Nephron progenitor cell (in vitro differentiated cells): ENCODE results near the gene MOCOS.

Experiments used
- DNase-seq: peaks from one replicate; pipeline ENCODE4 v3.0.0; 2021
- H3K27ac Mint-ChIP-seq: 2 replicates; pipeline ENCODE4 v1.8.0; 2021; ENCODE audit warnings: mild to moderate bottlenecking, moderate library complexity, mixed read lengths
- H3K27me3 Mint-ChIP-seq: 2 replicates; pipeline ENCODE4 v1.8.0; 2021; ENCODE audit warnings: mild to moderate bottlenecking, low read depth, mixed read lengths; ENCODE audit not compliant: poor library complexity
- H3K36me3 Mint-ChIP-seq: 2 replicates; pipeline ENCODE4 v1.8.0; 2021; ENCODE audit warnings: low read depth, mixed read lengths
- H3K4me1 Mint-ChIP-seq: 2 replicates; pipeline ENCODE4 v1.8.0; 2021; ENCODE audit warnings: mixed read lengths
- H3K4me3 Mint-ChIP-seq: 2 replicates; pipeline ENCODE4 v1.8.0; 2021; ENCODE audit warnings: mild to moderate bottlenecking, moderate library complexity, mixed read lengths
- H3K9me3 Mint-ChIP-seq: 2 replicates; pipeline ENCODE4 v1.8.0; 2021; ENCODE audit warnings: mild to moderate bottlenecking, moderate library complexity, mixed read lengths
- CTCF ChIP-seq: fragments of 200-600 bp; sonication (generic); IDR thresholded peaks from 2 replicates; pipeline ENCODE4 v1.5.0; 2021; ENCODE audit warnings: antibody characterized with exemption

The MOCOS gene

DNA sequence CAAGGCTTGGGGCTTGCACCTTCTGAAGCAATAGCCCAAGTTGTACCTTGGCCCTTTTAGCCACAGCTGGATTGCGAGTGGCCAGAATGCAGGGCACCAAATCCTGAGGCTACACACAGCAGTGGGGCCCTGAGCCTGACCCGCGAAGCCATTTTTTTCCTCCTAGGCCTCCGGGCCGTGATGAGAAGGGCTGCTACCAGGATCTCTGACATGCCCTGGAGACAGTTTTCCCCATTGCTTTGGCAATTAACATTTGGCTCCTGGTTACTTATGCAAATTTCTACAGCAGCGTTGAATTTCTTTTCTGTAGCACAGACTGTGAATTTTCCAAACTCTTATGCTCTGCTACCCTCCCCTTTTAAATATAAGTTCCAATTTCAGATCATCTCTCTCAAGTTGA lies 54.5 kb downstream of the MOCOS start:
- H3K4me3 Mint-ChIP-seq: no peak overlapping the region
- no peak for TF ChIP-seq CTCF
- peaks cover 64% of the 10 kb centered on the region for H3K9me3 Mint-ChIP-seq

DNA sequence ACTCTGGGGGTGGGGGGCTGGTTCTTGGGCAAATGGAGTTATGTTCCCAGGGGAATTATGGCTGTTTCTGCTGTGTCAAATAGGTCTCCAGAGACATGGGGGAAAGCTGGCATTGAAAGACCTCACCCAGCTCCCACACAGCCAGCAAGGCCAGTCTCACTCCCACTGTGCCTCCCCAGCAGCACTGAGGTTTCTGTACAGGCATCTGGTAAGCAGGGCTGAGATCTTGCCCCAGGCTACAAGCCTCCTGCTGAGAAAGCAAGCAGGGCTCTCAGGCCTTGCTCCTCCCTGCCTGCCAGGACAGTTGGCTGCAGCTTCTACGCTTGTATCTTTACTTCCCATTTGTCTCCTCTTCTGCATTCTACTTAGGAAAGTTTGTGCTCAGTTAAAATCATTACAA lies 59.7 kb downstream of the MOCOS start:
- Mint-ChIP-seq H3K4me1 (no peaks in the 10 kb centered on the region), H3K27ac (no peak overlapping the region), H3K9me3 (peaks cover 76% of the 10 kb centered on the region), H3K27me3 (peaks cover 6% of the 10 kb centered on the region), H3K4me3 (no peak overlapping the region), H3K36me3 (peaks cover 44% of the 10 kb centered on the region)
- DNase-seq: no peak
- no peak for TF ChIP-seq CTCF

More for the DNA sequence above, 54.5 kb downstream of the MOCOS start:
- H3K36me3 Mint-ChIP-seq: peaks cover 45% of the 10 kb centered on the region
- peaks cover 4% of the 10 kb centered on the region for H3K4me1 Mint-ChIP-seq
- no peak overlapping the region for H3K27ac Mint-ChIP-seq
- no peak for DNase-seq
- H3K27me3 Mint-ChIP-seq: no peaks in the 10 kb centered on the region

- H3K4me1 Mint-ChIP-seq: no peaks in the 10 kb centered on the region
- TF ChIP-seq CTCF: no peak
Measured at GRCh38 chr18:36249392-36249791, 62.1 kb downstream of the MOCOS start.

DNA sequence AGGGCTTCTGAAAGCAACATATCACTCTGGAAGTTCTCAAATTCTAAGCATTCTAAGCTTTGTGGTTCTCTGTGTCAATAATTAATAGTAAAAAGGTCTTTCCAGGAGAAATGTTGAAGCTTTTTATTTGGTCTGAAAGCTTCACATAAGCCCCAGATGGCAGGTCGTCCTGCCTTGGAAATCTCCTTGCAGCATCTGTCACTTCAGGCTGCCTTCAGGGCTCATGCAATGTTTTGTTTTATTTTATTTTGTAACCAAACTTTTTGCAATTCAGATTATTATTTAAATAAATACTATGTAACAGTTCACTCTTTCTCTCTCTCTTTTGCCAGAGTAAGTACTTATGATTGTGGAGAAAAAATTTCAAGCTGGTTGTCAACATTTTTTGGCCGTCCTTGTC lies 63.5 kb downstream of the MOCOS start:
- Mint-ChIP-seq H3K36me3 (peaks cover 10% of the 10 kb centered on the region), H3K4me1 (peaks cover 5% of the 10 kb centered on the region)

More at GRCh38 chr18:36249392-36249791, 62.1 kb downstream of the MOCOS start:
- H3K4me3 Mint-ChIP-seq: no peak overlapping the region
- H3K27ac Mint-ChIP-seq: no peak overlapping the region
- peaks cover 8% of the 10 kb centered on the region for H3K27me3 Mint-ChIP-seq
- no peak for DNase-seq
- peaks cover 22% of the 10 kb centered on the region for H3K36me3 Mint-ChIP-seq
- peaks cover 52% of the 10 kb centered on the region for H3K9me3 Mint-ChIP-seq

DNA sequence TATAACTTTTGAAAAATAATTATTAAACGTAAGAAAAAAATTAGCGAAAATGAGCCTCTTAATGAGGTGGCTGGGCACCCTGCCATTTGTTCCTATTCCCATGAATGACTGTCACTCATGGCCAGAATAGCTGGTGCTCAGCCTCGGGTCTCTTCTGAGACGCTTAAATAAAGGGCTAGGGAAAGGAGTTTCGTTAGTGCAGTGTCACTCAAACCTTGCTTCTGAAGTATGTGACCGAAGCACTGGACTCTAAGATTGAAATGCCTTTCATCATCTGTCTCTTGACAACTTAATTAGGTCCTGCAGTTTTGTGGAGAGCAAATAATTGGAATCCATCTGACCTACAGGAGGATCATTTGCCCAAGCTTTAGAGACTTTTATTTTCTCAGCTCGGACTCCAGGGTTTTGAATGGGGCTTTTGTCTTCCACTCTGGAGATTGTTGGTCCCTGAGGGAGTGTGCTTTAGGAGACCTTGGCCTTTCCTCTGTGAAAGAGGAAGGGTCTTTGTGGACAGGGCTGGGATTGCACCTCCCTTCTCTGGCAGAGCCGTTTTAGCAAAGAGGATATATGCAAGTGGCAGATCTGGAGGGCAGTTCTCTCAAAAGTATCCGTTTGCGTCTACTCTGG lies 67.9 kb downstream of the MOCOS start:
- Mint-ChIP-seq H3K4me1 (peaks cover 10% of the 10 kb centered on the region), H3K4me3 (no peak overlapping the region), H3K9me3 (no peaks in the 10 kb centered on the region), H3K36me3 (no peaks in the 10 kb centered on the region), H3K27ac (peak overlapping the region; percentile 49), H3K27me3 (peaks cover 8% of the 10 kb centered on the region)
- no peak for TF ChIP-seq CTCF
- no peak for DNase-seq

More for the DNA sequence above, 63.5 kb downstream of the MOCOS start:
- DNase-seq: no peak
- Mint-ChIP-seq H3K4me3 (no peak overlapping the region), H3K27ac (no peak overlapping the region), H3K9me3 (peaks cover 38% of the 10 kb centered on the region), H3K27me3 (peaks cover 8% of the 10 kb centered on the region)
- TF ChIP-seq CTCF: no peak

DNA sequence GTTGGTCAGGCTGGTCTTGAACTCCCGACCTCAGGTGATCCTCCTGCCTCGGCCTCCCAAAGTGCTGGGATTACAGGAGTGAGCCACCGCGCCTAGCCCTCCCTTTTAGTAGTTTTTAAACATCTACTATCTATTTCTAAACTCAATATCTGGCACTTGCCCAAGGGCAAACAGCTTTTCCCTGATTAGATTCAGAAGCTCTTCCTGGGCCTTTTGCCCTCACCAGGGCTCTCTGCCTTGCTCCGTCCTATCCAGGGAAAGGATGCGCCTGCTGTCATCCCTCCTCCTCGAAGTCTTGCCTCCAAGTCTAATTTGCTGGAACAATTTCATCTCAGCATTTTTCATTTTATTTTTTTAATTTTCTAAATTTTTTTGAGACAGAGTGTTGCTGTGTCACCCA lies 68.8 kb downstream of the MOCOS start:
- Mint-ChIP-seq H3K4me1 (peaks cover 13% of the 10 kb centered on the region), H3K27me3 (peaks cover 8% of the 10 kb centered on the region), H3K27ac (no peak overlapping the region), H3K9me3 (no peaks in the 10 kb centered on the region), H3K36me3 (no peaks in the 10 kb centered on the region), H3K4me3 (no peak overlapping the region)
- no peak for DNase-seq
- no peak for TF ChIP-seq CTCF
